GM19351 (cell line): Measurements from ENCODE around the gene UCN2.
"Not testable (repeated sequence)": the region's sequence is repeated elsewhere in the genome, so short reads cannot be mapped to it uniquely, and the experiment has no call there.

ENCODE experiments used
- ATAC-seq: cut with Tn5 transposase; IDR thresholded peaks from one replicate; pipeline ENCODE4 v1.9.1; 2021; ENCODE audit warnings: mild to moderate bottlenecking, moderate library complexity; ENCODE audit not compliant: unreplicated experiment

UCN2 gene

GRCh38 chr3:48543271-48543866 lies 20.2 kb downstream of the UCN2 start:
- no peak for ATAC-seq

- no peak for ATAC-seq
Measured at GRCh38 chr3:48538451-48538850, 25.1 kb downstream of the UCN2 start.

GRCh38 chr3:48536785-48537184 lies 26.8 kb downstream of the UCN2 start:
- ATAC-seq, result no peak

- ATAC-seq, result no peak
Measured at GRCh38 chr3:48536116-48536515, 27.5 kb downstream of the UCN2 start.

GRCh38 chr3:48535578-48535977 lies 28.0 kb downstream of the UCN2 start:
- ATAC-seq, result no peak

- no peak for ATAC-seq
Measured at GRCh38 chr3:48532977-48533337, 30.6 kb downstream of the UCN2 start.

GRCh38 chr3:48532271-48532976 lies 31.2 kb downstream of the UCN2 start:
- no peak for ATAC-seq

- not testable (repeated sequence) for ATAC-seq
Measured at GRCh38 chr3:48530701-48531100, 32.9 kb downstream of the UCN2 start.

GRCh38 chr3:48528754-48529153 lies 34.8 kb downstream of the UCN2 start:
- no peak for ATAC-seq

GRCh38 chr3:48528048-48528447 lies 35.5 kb downstream of the UCN2 start:
- no peak for ATAC-seq

- no peak for ATAC-seq
Measured at GRCh38 chr3:48524970-48525369, 38.6 kb downstream of the UCN2 start.

- ATAC-seq, result no peak
Measured at GRCh38 chr3:48521635-48522034, 41.9 kb downstream of the UCN2 start.

- ATAC-seq, result no peak
Measured at GRCh38 chr3:48519277-48519643, 44.3 kb downstream of the UCN2 start.

GRCh38 chr3:48518638-48519276 lies 44.8 kb downstream of the UCN2 start:
- no peak for ATAC-seq

GRCh38 chr3:48518069-48518468 lies 45.5 kb downstream of the UCN2 start:
- ATAC-seq, result no peak

- no peak for ATAC-seq
Measured at GRCh38 chr3:48516571-48516970, 47.0 kb downstream of the UCN2 start.

- ATAC-seq, result no peak
Measured at GRCh38 chr3:48514431-48515227, 49.0 kb downstream of the UCN2 start.
